Keratinocyte (primary cell): ENCODE measurements around the gene DDX54.

Experiments used
- EZH2 ChIP-seq: IDR thresholded peaks from one replicate; pipeline ENCODE4 v1.6.1; 2012; ENCODE audit warnings: inconsistent platforms, mild to moderate bottlenecking, low read length, moderate library complexity
- TF ChIP-seq, protein P1 (sequence below), 3 experiments: IDR thresholded peaks in 1 of 3; conservative IDR thresholded peaks in 1 of 3; optimal IDR thresholded peaks in 1 of 3; 2 replicates in 2 of 3; 3 replicates in 1 of 3; pipeline versions ENCODE3 to v1.5.1; 2011; ENCODE audit warnings: low read length in 3 of 3, mild to moderate bottlenecking in 3 of 3, moderate library complexity in 2 of 3, control low read depth in 1 of 3, inconsistent platforms in 1 of 3; ENCODE audit not compliant: insufficient read depth in 2 of 3; ENCODE audit errors: extremely low read depth in 1 of 3

GRCh38 chr12:113196990-113197389 lies 11.7 kb upstream of the DDX54 start:
- TF ChIP-seq, protein P1, sequence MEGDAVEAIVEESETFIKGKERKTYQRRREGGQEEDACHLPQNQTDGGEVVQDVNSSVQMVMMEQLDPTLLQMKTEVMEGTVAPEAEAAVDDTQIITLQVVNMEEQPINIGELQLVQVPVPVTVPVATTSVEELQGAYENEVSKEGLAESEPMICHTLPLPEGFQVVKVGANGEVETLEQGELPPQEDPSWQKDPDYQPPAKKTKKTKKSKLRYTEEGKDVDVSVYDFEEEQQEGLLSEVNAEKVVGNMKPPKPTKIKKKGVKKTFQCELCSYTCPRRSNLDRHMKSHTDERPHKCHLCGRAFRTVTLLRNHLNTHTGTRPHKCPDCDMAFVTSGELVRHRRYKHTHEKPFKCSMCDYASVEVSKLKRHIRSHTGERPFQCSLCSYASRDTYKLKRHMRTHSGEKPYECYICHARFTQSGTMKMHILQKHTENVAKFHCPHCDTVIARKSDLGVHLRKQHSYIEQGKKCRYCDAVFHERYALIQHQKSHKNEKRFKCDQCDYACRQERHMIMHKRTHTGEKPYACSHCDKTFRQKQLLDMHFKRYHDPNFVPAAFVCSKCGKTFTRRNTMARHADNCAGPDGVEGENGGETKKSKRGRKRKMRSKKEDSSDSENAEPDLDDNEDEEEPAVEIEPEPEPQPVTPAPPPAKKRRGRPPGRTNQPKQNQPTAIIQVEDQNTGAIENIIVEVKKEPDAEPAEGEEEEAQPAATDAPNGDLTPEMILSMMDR (optimal IDR thresholded peaks at IDR 0.05 in 1 of 3, IDR thresholded peaks at IDR 0.05 in 1 of 3, conservative IDR thresholded peaks at IDR 0.05 in 1 of 3; ENCODE audit: extremely low read depth in 1 of 3, insufficient read depth in 2 of 3, low read length in 3 of 3), result peak; percentile 63 to 79 (median 78)
- no peak for TF ChIP-seq EZH2
